Measurements from ENCODE around the gene ATP8A2. TPM values are rescaled to one million over a fixed set of nuclear protein-coding genes. Genes with fewer than 3 reads are reported as not detected.
A peak's percentile ranks its signal among the peaks of the same experiment; 100 is the strongest.

The ATP8A2 gene
- total RNA-seq, 1 donor from 2014 or later = 3.4 TPM

DNA sequence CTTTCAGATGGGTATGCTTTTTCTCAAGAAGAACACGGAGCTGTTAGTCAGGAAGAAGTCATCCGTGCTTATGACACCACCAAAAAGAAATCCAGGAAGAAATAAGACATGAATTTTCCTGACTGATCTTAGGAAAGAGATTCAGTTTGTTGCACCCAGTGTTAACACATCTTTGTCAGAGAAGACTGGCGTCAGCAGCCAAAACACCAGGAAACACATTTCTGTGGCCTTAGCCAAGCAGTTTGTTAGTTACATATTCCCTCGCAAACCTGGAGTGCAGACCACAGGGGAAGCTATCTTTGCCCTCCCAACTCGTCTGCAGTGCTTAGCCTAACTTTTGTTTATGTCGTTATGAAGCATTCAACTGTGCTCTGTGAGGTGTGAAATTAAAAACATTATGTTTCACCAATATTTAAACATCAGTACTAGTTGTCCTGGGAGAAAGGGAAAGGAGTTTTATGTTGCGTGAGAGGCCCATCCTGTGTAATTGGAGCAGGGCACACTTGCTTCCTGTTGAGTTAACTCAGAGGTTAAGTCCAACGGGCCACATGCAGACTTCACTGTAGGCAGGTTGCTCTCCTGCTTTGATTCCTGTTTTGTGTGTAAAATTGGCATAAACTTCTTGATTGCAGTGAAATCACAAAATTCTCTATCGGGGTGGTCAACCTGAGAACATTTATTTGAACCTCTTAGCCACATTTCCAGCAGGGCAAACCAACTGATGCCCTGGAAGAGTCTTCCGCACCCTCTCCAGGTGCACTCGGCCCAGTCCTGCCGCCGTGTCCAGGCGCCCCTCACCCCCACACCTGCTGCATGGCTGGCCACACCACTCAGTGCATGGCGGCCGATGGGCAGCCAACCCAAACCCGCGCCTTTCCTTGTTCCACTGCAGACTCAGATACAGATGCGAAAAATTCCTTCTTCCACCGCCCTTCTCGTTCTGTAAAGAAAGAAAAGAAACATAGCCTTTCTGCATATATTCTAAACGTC lies 648.4 kb downstream of the ATP8A2 start:
- H3K4me1 Mint-ChIP-seq = peaks cover 28% of the 10 kb centered on the region
- no peaks in the 10 kb centered on the region for H3K36me3 Mint-ChIP-seq (ENCODE audit: low read depth)
- TF ChIP-seq, protein P1, sequence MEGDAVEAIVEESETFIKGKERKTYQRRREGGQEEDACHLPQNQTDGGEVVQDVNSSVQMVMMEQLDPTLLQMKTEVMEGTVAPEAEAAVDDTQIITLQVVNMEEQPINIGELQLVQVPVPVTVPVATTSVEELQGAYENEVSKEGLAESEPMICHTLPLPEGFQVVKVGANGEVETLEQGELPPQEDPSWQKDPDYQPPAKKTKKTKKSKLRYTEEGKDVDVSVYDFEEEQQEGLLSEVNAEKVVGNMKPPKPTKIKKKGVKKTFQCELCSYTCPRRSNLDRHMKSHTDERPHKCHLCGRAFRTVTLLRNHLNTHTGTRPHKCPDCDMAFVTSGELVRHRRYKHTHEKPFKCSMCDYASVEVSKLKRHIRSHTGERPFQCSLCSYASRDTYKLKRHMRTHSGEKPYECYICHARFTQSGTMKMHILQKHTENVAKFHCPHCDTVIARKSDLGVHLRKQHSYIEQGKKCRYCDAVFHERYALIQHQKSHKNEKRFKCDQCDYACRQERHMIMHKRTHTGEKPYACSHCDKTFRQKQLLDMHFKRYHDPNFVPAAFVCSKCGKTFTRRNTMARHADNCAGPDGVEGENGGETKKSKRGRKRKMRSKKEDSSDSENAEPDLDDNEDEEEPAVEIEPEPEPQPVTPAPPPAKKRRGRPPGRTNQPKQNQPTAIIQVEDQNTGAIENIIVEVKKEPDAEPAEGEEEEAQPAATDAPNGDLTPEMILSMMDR (conservative IDR thresholded peaks at IDR 0.05) = no peak
- no peak for DNase-seq (ENCODE audit: low read depth, low spot score)
- no peak overlapping the region for H3K4me3 Mint-ChIP-seq
- H3K27ac Mint-ChIP-seq (ENCODE audit: unreplicated experiment) = no peak overlapping the region
- peaks cover under 1% of the 10 kb centered on the region for H3K27me3 Mint-ChIP-seq (ENCODE audit: low read depth)
- no peaks in the 10 kb centered on the region for H3K9me3 Mint-ChIP-seq

DNA sequence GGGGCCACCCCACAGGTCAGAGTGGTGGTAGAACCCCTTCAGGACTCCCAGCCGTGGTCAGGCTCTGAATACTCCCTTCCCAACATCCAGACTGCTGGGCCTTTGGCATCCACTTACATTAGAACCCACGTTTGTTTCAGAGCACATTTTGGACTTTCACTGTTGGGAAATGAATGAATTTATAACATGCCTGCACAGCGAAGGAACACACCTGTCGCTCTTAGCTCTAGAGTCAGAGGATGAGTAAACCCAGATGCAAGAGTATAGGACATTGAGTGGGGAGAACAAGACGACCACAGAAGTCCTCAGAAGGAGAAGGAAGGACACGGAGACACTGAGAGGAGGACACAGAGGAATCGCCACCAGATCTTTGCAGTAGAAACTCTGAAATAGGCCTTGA lies 649.1 kb downstream of the ATP8A2 start:
- TF ChIP-seq, protein P1 (conservative IDR thresholded peaks at IDR 0.05) = no peak
- DNase-seq (ENCODE audit: low read depth, low spot score) = no peak
- H3K27ac Mint-ChIP-seq (ENCODE audit: unreplicated experiment) = no peak overlapping the region
- H3K4me3 Mint-ChIP-seq = no peak overlapping the region
- H3K36me3 Mint-ChIP-seq (ENCODE audit: low read depth) = no peaks in the 10 kb centered on the region
- H3K9me3 Mint-ChIP-seq = no peaks in the 10 kb centered on the region
- peaks cover 33% of the 10 kb centered on the region for H3K4me1 Mint-ChIP-seq
- peaks cover 3% of the 10 kb centered on the region for H3K27me3 Mint-ChIP-seq (ENCODE audit: low read depth)

DNA sequence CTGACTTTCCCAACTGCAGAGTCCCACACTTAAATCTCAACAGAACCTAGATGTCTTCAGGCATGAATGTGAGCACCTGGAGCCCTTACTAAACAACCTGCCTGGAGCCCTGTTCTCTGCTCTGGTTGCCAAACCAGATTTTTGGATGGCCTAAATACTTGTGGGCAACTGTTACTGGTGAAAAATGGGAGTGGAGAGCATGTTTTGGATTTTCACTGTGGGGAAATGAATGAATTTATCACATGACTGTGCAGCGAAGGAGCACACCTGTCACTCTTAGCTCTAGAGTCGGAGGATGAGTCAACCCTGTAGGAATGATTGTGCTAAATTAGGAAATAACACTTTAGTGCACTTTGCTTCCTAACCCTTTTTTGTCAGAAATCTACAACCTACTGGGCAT lies 649.7 kb downstream of the ATP8A2 start:
- Mint-ChIP-seq H3K4me3 (no peak overlapping the region), H3K27me3 (ENCODE audit: low read depth) (peaks cover 3% of the 10 kb centered on the region), H3K4me1 (peaks cover 33% of the 10 kb centered on the region), H3K36me3 (ENCODE audit: low read depth) (no peaks in the 10 kb centered on the region), H3K27ac (ENCODE audit: unreplicated experiment) (no peak overlapping the region), H3K9me3 (no peaks in the 10 kb centered on the region)
- no peak for DNase-seq (ENCODE audit: low read depth, low spot score)
- TF ChIP-seq, protein P1 (conservative IDR thresholded peaks at IDR 0.05) = no peak

DNA sequence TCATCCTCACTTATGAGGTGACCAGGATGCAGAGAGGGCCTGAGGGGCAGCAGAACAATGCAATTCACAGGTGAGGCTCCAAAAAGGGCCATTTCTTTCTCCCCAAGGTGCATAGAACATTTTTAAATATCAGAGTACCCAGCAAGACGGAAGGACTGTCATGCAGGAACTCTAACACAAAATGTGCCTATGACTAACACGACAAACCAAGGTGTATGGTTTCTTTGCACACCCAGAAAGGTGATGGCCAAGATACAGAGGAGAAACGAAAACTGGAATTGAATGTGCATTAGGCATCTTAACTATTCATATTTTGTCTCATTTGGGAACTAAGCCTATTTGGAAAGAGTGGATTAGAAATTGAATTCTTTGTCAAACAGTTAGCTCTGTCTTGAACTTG lies 650.2 kb downstream of the ATP8A2 start:
- H3K9me3 Mint-ChIP-seq = no peaks in the 10 kb centered on the region
- H3K27me3 Mint-ChIP-seq (ENCODE audit: low read depth) = peaks cover 3% of the 10 kb centered on the region
- TF ChIP-seq, protein P1 (conservative IDR thresholded peaks at IDR 0.05) = no peak
- DNase-seq (ENCODE audit: low read depth, low spot score) = no peak
- H3K36me3 Mint-ChIP-seq (ENCODE audit: low read depth) = no peaks in the 10 kb centered on the region
- H3K27ac Mint-ChIP-seq (ENCODE audit: unreplicated experiment) = no peak overlapping the region
- H3K4me1 Mint-ChIP-seq = peaks cover 33% of the 10 kb centered on the region
- no peak overlapping the region for H3K4me3 Mint-ChIP-seq

DNA sequence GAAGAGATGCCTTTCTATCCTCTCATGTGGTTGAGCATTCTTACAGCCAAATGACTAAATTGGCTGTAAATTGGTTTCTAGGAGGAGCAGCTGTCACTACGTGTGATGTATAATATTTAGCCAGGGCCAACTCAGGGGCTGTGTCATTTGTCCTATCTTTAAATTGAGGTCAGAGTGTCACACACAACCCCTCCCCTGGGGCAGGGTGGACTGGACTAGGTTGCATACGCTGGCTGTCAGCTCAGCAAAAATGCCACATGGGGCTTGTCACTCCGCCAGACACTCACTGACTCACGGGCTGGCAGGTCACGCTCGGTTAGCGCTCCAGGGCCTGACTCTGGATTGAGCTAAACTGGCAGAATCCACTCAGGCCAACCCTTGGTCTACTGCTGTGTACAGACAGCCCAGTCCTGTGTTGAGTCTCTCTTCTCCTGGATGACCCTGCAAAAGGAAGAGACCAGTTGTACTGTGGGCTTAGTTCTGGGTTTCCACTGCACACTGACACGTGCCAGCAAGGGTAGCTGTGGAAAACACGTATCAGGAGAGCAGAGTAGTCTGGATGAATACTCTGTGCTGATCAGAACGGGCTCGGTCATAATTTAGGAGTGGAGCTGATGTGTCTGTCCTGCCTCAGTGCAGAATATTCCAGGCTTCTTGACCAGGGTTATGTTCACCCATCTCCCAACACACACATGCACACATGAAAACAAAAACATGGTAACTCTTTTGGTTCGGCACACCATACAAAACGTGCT lies 650.9 kb downstream of the ATP8A2 start:
- H3K9me3 Mint-ChIP-seq = no peaks in the 10 kb centered on the region
- H3K36me3 Mint-ChIP-seq (ENCODE audit: low read depth) = no peaks in the 10 kb centered on the region
- peaks cover 3% of the 10 kb centered on the region for H3K27me3 Mint-ChIP-seq (ENCODE audit: low read depth)
- DNase-seq (ENCODE audit: low read depth, low spot score) = peak; percentile 7
- no peak overlapping the region for H3K4me3 Mint-ChIP-seq
- peaks cover 33% of the 10 kb centered on the region for H3K4me1 Mint-ChIP-seq
- TF ChIP-seq, protein P1 (conservative IDR thresholded peaks at IDR 0.05) = no peak
- H3K27ac Mint-ChIP-seq (ENCODE audit: unreplicated experiment) = no peak overlapping the region
